GM18526 (cell line): ENCODE measurements around the gene GDE1.

ENCODE experiments used
- POLR2A ChIP-seq: IDR thresholded peaks from 3 replicates; pipeline ENCODE4 v1.6.1; 2011; ENCODE audit not compliant: insufficient read length; ENCODE audit errors: extremely low read depth

GDE1 gene

DNA sequence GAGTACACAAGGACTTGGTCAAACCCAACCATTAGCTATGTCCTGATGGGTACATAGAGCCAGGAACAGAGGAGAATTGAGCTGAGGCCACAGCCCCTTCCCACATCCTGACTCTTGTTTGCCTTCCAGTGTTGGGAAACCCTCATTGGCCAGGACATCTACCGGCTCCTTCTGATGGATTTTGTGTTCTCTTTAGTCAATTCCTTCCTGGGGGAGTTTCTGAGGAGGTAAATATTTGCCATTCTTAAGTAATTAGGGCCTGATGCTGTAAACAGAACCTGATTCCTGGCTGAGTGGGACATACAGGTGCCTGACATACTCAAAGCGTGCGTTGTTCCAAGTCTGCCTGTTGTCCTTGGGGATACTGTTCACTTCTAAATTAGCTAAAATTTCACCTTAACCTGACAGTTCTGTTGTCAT lies 42.6 kb downstream of the GDE1 start:
- no peak for TF ChIP-seq POLR2A

DNA sequence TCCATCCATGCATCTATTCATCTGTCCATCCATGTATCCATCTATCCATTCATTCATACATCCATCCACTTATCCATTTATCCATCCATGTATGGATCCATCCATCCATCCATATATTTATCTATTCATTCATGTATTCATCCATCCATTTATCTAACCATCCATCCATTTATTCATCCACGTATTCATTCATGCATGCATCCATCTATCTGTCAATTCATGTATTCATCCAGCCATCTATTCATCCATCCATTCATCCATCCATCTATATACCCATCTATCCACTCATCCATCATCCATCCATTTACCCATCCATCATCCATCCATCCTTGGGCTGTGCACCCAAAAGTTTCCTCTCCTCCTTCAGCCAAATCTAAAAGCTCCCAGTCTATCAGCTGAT lies 43.4 kb downstream of the GDE1 start:
- no peak for TF ChIP-seq POLR2A

DNA sequence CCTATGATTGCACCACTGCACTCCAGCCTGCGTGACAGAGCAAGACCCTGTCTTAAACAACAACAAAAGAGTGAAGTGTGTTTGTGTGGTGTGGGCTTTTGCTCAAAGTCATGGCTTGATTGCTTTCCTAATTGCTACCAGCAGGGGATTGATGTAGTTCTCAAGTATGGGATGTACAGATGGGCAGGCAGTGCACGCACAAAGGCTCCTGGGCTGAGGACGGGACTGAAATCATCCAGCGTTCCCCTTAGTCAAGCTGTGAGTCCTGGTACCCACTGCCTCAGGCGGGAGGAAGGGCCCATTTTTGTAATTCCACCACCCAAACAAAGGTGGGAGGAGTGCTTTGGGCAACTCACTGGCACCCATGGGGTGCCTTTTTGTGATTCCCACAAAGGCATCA lies 47.3 kb downstream of the GDE1 start:
- no peak for TF ChIP-seq POLR2A

DNA sequence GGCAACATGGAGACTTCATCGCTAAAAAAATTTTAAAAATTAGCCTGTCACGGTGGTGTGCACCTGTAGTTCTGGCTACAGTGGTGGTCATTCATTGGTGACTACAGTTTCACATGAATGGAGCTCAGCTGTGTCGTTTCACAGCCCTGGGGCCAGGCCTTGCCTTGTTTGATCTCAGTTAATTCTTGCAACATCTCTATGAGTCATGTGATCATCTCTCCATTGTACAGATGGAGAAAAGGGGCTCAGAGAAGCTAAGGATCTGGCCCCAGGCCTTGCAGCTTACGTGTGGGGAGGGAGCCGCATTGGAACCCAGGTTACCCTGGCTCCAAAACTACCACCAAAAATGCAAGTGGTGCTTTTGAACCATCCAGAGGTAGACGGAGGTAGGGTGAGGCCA lies 49.4 kb downstream of the GDE1 start:
- TF ChIP-seq POLR2A, result no peak

DNA sequence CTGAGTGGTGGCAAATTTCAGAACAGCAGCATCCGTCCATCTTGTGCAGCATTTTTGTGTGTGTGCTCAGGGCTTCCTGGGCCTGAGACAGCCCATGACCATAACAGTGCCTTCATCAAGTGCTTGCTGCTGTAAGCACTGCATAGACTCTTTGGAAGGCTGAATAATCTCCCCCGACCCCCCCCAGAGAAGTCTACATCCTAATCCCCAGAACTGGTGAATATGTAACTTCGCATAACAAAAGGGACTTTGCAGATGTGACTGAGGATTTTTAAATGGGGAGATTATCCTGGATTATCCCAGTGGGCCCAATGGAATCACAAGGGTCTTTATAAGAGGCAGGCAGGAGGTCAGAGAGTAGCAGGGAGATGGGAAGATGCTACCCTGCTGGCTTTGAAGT lies 53.6 kb downstream of the GDE1 start:
- no peak for TF ChIP-seq POLR2A

DNA sequence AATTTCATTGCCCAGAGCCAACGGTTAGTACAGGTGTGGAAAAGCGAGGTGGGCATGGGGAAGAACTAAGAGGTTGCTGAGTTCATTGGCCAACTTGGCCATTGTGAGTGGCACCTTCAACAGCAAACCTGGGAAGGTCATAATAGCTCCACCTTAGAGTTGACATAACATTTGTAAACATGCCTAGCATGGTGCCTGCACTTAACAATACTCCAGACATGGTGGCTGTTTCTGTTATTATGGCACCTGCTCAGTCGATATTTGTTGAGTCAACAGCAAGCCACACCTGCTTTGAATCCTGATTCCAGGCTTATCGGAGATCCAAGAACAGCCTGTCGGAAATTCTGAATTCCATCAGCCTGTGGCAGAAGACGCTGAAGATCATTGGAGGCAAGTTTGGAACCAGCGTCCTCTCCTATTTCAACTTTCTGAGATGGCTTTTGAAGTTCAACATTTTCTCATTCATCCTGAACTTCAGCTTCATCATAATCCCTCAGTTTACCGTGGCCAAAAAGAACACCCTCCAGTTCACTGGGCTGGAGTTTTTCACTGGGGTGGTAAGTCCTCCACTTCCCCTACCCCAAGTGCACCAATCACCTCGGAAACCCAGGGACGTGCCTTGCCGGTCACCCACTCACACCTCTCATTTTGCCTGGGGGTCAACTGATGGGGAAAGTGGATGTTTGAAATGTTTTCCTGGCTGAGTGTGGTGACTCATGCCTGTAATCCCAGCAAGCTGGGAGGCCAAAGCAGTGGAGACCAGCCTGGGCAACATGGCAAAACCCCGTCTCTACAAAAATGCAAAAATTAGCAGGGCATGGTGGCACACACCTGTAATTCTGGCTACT lies 58.2 kb downstream of the GDE1 start:
- no peak for TF ChIP-seq POLR2A

DNA sequence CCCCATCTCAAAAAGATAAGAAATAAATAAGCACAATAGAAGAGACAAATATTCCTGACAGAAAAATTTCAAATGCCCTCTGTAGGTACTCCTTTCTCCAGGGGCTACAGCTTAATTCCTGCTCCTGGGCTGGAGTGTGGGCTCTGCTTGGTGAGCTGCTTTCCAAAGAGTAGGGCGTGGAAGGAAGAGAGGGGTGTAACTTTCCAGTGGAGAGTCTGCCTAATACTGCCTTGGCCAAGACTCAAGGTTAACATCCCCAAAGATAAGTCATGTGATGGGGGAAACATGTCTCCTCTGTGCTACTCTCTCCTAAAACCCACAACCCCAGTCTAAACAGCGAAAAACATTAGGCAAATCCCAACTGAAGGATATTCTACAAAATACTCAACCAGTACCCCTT lies 61.5 kb downstream of the GDE1 start:
- no peak for TF ChIP-seq POLR2A

DNA sequence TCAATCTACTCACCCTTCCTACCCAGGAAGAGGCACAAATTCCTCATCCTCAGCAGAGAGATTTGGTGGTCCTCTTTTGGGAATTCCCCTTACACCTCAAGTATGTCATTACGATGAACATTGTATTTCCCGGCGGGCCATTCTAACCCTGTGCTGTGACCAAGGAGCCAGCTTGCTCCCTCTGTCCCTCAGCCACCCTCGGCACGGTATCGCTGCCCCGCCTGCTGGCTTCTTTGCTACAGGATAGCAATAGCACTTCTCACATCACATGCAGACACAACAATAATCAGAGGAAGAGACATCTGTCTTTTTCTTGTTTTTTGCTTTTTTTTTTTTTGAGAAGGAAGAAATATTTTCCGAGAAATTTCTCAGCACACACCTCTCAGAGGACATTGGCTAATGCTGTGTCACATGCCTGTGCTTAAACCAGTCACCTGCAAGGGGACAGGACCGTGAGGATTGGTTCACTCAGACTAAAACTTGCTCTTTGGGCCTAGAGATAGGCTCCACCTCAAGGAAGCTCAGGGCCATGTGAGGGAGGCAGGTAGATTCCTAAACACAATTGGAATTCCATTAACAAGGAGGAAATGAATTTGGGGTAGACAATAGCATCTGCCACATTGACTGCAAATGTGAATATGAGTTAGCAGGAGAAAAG lies 63.0 kb downstream of the GDE1 start:
- TF ChIP-seq POLR2A, result no peak
